GM23338 (cell line): ENCODE data around the gene MFF. TPM values are rescaled to one million over a fixed set of nuclear protein-coding genes. Genes with fewer than 3 reads are reported as not detected.

Experiments used
- ATAC-seq: fragments of 200-7000 bp; cut with Tn5 transposase; 3 replicates; pipeline ENCODE4 v1.9.1; 2020
- DNase-seq: peaks from one replicate; pipeline ENCODE4 v3.0.0-alpha.2; 2015; ENCODE audit warnings: low spot score
- H2AFZ ChIP-seq: fragments of 200-600 bp; sonication (generic); 2 replicates; pipeline ENCODE4 v1.8.0; 2016; ENCODE audit warnings: antibody characterized with exemption, mild to moderate bottlenecking, moderate library complexity
- H3F3A ChIP-seq: fragments of 200-600 bp; sonication (generic); replicated peaks from 2 replicates; pipeline ENCODE4 v1.8.0; 2017; ENCODE audit warnings: antibody characterized with exemption, mixed run types, low read depth
- H3K27ac ChIP-seq: fragments of 200-600 bp; sonication (generic); 2 replicates; pipeline ENCODE4 v1.6.1; 2016; ENCODE audit warnings: low read depth
- H3K27me3 ChIP-seq: fragments of 200-600 bp; sonication (generic); 2 replicates; pipeline ENCODE4 v1.8.0; 2016; ENCODE audit warnings: mild to moderate bottlenecking, mixed run types, moderate library complexity; ENCODE audit not compliant: insufficient read depth
- H3K36me3 ChIP-seq: fragments of 200-600 bp; sonication (generic); 2 replicates; pipeline ENCODE4 v1.8.0; 2016; ENCODE audit warnings: mild to moderate bottlenecking; ENCODE audit not compliant: insufficient read depth
- H3K4me1 ChIP-seq: fragments of 200-600 bp; sonication (generic); 2 replicates; pipeline ENCODE4 v1.8.0; 2016; ENCODE audit warnings: mild to moderate bottlenecking, moderate library complexity; ENCODE audit not compliant: insufficient read depth
- H3K4me2 ChIP-seq: fragments of 200-600 bp; sonication (generic); 2 replicates; pipeline ENCODE4 v1.7.1; 2017; ENCODE audit warnings: mixed run types
- H3K4me3 ChIP-seq: fragments of 200-600 bp; sonication (generic); 2 replicates; pipeline ENCODE4 v1.6.1; 2016; ENCODE audit warnings: mixed run types
- H3K79me2 ChIP-seq: fragments of 200-600 bp; sonication (generic); replicated peaks from 2 replicates; pipeline ENCODE4 v1.8.0; 2017; ENCODE audit warnings: mild to moderate bottlenecking; ENCODE audit not compliant: insufficient read depth
- H3K9me2 ChIP-seq: fragments of 200-600 bp; sonication (generic); 2 replicates; pipeline ENCODE4 v1.8.0; 2017; ENCODE audit not compliant: insufficient read depth
- H4K20me1 ChIP-seq: fragments of 200-600 bp; sonication (generic); replicated peaks from 2 replicates; pipeline ENCODE4 v1.8.0; 2017; ENCODE audit warnings: mild to moderate bottlenecking; ENCODE audit not compliant: insufficient read depth
- H3K27ac Mint-ChIP-seq: 2 replicates; pipeline ENCODE4 v1.8.0; 2020; ENCODE audit warnings: inconsistent platforms, mild to moderate bottlenecking, moderate library complexity, mixed read lengths
- H3K27me3 Mint-ChIP-seq: 3 replicates; pipeline ENCODE4 v1.8.0; 2022; ENCODE audit warnings: low read depth, mild to moderate bottlenecking, moderate library complexity, mixed read lengths, inconsistent platforms; ENCODE audit not compliant: insufficient read depth, poor library complexity
- H3K36me3 Mint-ChIP-seq: 3 replicates; pipeline ENCODE4 v1.8.0; 2021; ENCODE audit warnings: low read depth, mild to moderate bottlenecking, inconsistent platforms, moderate library complexity, mixed read lengths
- H3K4me1 Mint-ChIP-seq: 3 replicates; pipeline ENCODE4 v1.8.0; 2020; ENCODE audit warnings: mild to moderate bottlenecking, inconsistent platforms, mixed read lengths
- H3K4me3 Mint-ChIP-seq: 3 replicates; pipeline ENCODE4 v1.8.0; 2021; ENCODE audit warnings: moderate library complexity, mild to moderate bottlenecking, inconsistent platforms, mixed read lengths
- H3K9me3 Mint-ChIP-seq: 3 replicates; pipeline ENCODE4 v1.8.0; 2020; ENCODE audit warnings: moderate library complexity, mild to moderate bottlenecking, inconsistent platforms, mixed read lengths
- CREB1 ChIP-seq: fragments of 250-450 bp; sonication (Bioruptor Pico); IDR thresholded peaks from 2 replicates; pipeline ENCODE4 v1.5.0; 2020; ENCODE audit warnings: low read depth, mild to moderate bottlenecking, moderate library complexity
- CTCF ChIP-seq, 2 experiments: fragments of 200-600 bp in 1 of 2; sonication (generic) in 1 of 2; conservative IDR thresholded peaks; 2 replicates each; pipeline versions ENCODE4 v1.5.1 to v1.6.1; 2016 to 2017; ENCODE audit warnings: antibody characterized with exemption in 2 of 2, low read depth in 2 of 2, mild to moderate bottlenecking in 2 of 2, moderate library complexity in 1 of 2
- ETS1 ChIP-seq: IDR thresholded peaks from 2 replicates; pipeline ENCODE4 v1.6.1; 2016; ENCODE audit warnings: antibody characterized with exemption
- EZH2 ChIP-seq: fragments of 200-600 bp; sonication (generic); IDR thresholded peaks from one replicate; pipeline ENCODE4 v1.8.0; 2017; ENCODE audit warnings: antibody characterized with exemption, mild to moderate bottlenecking, low read depth; ENCODE audit not compliant: unreplicated experiment
- EZH2phosphoT487 ChIP-seq: fragments of 200-600 bp; sonication (generic); IDR thresholded peaks from one replicate; pipeline ENCODE4 v1.8.1; 2018; ENCODE audit warnings: antibody characterized with exemption; ENCODE audit not compliant: unreplicated experiment
- STAT1 ChIP-seq: IDR thresholded peaks from one replicate; pipeline ENCODE4 v1.6.1; 2016; ENCODE audit warnings: antibody characterized with exemption; ENCODE audit not compliant: unreplicated experiment
- ZNF114 ChIP-seq: fragments of 250-450 bp; sonication (Bioruptor Pico); IDR thresholded peaks from 2 replicates; pipeline ENCODE4 v1.5.0; 2020; ENCODE audit warnings: mild to moderate bottlenecking, moderate library complexity
- ZNF331 ChIP-seq: fragments of 250-450 bp; sonication (Bioruptor Pico); IDR thresholded peaks from 2 replicates; pipeline ENCODE4 v1.5.0; 2020; ENCODE audit warnings: low read depth, mild to moderate bottlenecking, moderate library complexity
- polyA plus RNA-seq: library from polyadenylated mRNA; unstranded; fragments of >200 nt; fragmentation: Nextera tagmentation; extraction: Ambion mirVana; gene quantifications from 2 replicates; pipeline ENCODE4 v1.2.1, GENCODE V29; 2016
- total RNA-seq: library from RNA; depleted of rRNA; stranded (reverse); fragments of >200 nt; shearing (Covaris generic); gene quantifications from 2 replicates; pipeline ENCODE4 v1.2.3, GENCODE V29; 2014; rRNA removed

The MFF gene
- total and polyA plus RNA-seq, 2 experiments from 2014 or later = 112 to 161 TPM

GRCh38 chr2:227404585-227405271, 79.7 kb downstream of the MFF start:
- H3K4me2 ChIP-seq = no peak overlapping the region

GRCh38 chr2:227406177-227407031, 81.4 kb downstream of the MFF start:
- Histone ChIP-seq H3K4me3 (no peak overlapping the region), H2AFZ (no peak overlapping the region), H3K79me2 (no peaks in the 10 kb centered on the region), H3K27ac (no peak overlapping the region), H3K4me1 (no peaks in the 10 kb centered on the region), H3K9me2 (no peaks in the 10 kb centered on the region), H3K36me3 (no peaks in the 10 kb centered on the region), H4K20me1 (no peaks in the 10 kb centered on the region), H3F3A (no peaks in the 10 kb centered on the region), H3K4me2 (no peak overlapping the region), H3K27me3 (no peaks in the 10 kb centered on the region)
- Mint-ChIP-seq H3K27ac (peak overlapping the region; percentile 17; the same call in 1 of the 2 replicates), H3K36me3 (no peaks in the 10 kb centered on the region; the same call in 2 of the 3 replicates), H3K9me3 (peaks cover 4% of the 10 kb centered on the region; the same call in 1 of the 3 replicates), H3K27me3 (no peaks in the 10 kb centered on the region), H3K4me1 (peaks cover 4% of the 10 kb centered on the region; the same call in 2 of the 3 replicates), H3K4me3 (no peak overlapping the region)
- peak; percentile 93 for DNase-seq
- TF ChIP-seq CTCF (conservative IDR thresholded peaks at IDR 0.05; ENCODE audit: low read depth in 2 of 2) = peak; percentile 77 to 94
- peak; percentile 66 for TF ChIP-seq CREB1
- TF ChIP-seq ZNF114 (CRISPR knock-in tag) = no peak
- ATAC-seq = peak; percentile 94

More at GRCh38 chr2:227404585-227405271, 79.7 kb downstream of the MFF start:
- Histone ChIP-seq H3K4me3 (no peak overlapping the region), H3F3A (no peaks in the 10 kb centered on the region), H3K27me3 (no peaks in the 10 kb centered on the region), H4K20me1 (no peaks in the 10 kb centered on the region), H3K9me2 (no peaks in the 10 kb centered on the region), H3K4me1 (no peaks in the 10 kb centered on the region), H2AFZ (no peak overlapping the region), H3K36me3 (no peaks in the 10 kb centered on the region), H3K79me2 (no peaks in the 10 kb centered on the region), H3K27ac (no peak overlapping the region)
- ATAC-seq (no peak), DNase-seq (peak; percentile 22)
- H3K4me3 Mint-ChIP-seq = no peak overlapping the region
- peaks cover 2% of the 10 kb centered on the region for H3K27me3 Mint-ChIP-seq
- TF ChIP-seq STAT1 = no peak
- TF ChIP-seq ZNF331 (CRISPR knock-in tag) = no peak
- no peak for TF ChIP-seq CREB1
- no peak for TF ChIP-seq EZH2
- no peak for TF ChIP-seq EZH2phosphoT487
- TF ChIP-seq ETS1 = no peak
- TF ChIP-seq ZNF114 (CRISPR knock-in tag) = no peak
- H3K36me3 Mint-ChIP-seq = no peaks in the 10 kb centered on the region; the same call in 2 of the 3 replicates
- peaks cover 4% of the 10 kb centered on the region; the same call in 1 of the 3 replicates for H3K9me3 Mint-ChIP-seq
- no peak overlapping the region for H3K27ac Mint-ChIP-seq
- peaks cover 4% of the 10 kb centered on the region; the same call in 2 of the 3 replicates for H3K4me1 Mint-ChIP-seq

Other genes with a start within 250 kb of the MFF start
- gene COL4A4, start 161.0 kb upstream of the MFF start, total RNA-seq = 1.4 and 3.1 TPM in 2 replicates
- gene COL4A4, start 161.0 kb upstream of the MFF start, polyA plus RNA-seq = 0.82 and 1.3 TPM in 2 replicates
- 1.2 and 3.5 TPM in 2 replicates for gene COL4A3, start 160.6 kb upstream of the MFF start, total RNA-seq
- 1.1 and 1.3 TPM in 2 replicates for gene COL4A3, start 160.6 kb upstream of the MFF start, polyA plus RNA-seq
- not detected in 2 replicates for gene TM4SF20, start 54.1 kb downstream of the MFF start, total RNA-seq
- gene TM4SF20, start 54.1 kb downstream of the MFF start, polyA plus RNA-seq = 0.12 TPM in 1 of 2 replicates, not detected in the other
- not detected in 2 replicates for gene SCYGR1, start 62.7 kb downstream of the MFF start, total RNA-seq
- not detected in 2 replicates for gene SCYGR1, start 62.7 kb downstream of the MFF start, polyA plus RNA-seq
- 96.4 and 113 TPM in 2 replicates for gene AGFG1, start 146.9 kb downstream of the MFF start, total RNA-seq
- gene AGFG1, start 146.9 kb downstream of the MFF start, polyA plus RNA-seq = 13.8 and 14.5 TPM in 2 replicates